Measurements from ENCODE around the gene ARL17B.
"Not testable (repeated sequence)": the region's sequence is repeated elsewhere in the genome, so short reads cannot be mapped to it uniquely, and the experiment has no call there.

DNA sequence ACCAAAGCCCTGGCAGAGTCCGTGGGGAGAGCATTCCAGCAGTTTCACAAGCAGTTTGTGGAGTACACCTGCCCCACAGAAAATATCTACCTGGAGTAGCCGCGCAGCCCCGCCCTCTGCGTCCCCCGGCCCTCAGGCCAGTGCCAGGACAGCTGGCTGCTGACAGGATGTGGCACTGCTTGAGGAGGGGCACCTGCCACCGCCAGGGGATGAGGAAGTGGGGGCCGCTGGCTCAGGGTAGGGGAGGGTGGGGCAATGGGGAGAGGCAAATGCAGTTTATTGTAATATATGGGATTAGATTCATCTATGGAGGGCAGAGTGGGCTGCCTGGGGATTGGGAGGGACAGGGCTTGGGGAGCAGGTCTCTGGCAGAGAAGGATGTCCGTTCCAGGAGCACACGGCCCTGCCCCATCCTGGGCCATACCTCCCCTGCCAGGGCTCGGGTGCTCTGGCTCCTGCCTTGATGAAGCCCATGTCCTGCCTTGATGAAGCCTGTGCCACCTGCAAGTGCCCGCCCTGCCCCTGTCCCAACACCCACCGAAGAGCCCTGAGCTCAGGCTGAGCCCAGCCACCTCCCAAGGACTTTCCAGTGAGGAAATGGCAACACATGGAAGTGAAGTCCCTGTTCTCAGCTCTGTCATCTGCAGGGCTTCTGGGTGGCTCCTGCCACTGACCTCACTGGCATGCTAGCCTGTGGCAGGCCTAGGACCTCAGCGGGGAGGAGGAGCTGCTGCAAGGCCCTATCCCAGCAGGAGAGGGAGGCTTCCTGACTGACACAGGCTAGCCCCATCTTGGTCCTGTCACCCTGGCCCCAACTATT is 116.4 kb downstream of the ARL17B start:
- TF ChIP-seq, protein P1, sequence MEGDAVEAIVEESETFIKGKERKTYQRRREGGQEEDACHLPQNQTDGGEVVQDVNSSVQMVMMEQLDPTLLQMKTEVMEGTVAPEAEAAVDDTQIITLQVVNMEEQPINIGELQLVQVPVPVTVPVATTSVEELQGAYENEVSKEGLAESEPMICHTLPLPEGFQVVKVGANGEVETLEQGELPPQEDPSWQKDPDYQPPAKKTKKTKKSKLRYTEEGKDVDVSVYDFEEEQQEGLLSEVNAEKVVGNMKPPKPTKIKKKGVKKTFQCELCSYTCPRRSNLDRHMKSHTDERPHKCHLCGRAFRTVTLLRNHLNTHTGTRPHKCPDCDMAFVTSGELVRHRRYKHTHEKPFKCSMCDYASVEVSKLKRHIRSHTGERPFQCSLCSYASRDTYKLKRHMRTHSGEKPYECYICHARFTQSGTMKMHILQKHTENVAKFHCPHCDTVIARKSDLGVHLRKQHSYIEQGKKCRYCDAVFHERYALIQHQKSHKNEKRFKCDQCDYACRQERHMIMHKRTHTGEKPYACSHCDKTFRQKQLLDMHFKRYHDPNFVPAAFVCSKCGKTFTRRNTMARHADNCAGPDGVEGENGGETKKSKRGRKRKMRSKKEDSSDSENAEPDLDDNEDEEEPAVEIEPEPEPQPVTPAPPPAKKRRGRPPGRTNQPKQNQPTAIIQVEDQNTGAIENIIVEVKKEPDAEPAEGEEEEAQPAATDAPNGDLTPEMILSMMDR (conservative IDR thresholded peaks at IDR 0.05; ENCODE audit: low read depth, low read length): not testable (repeated sequence)
- not testable (repeated sequence) for TF ChIP-seq RAD21 (IDR thresholded peaks at IDR 0.05; ENCODE audit: low read length); MAFK (IDR thresholded peaks at IDR 0.05; ENCODE audit: low read depth, low read length); CHD1 (IDR thresholded peaks at IDR 0.05; ENCODE audit: low read depth, low read length); POLR2A (IDR thresholded peaks at IDR 0.05; ENCODE audit: low read depth, low read length); RFX5 (IDR thresholded peaks at IDR 0.05; ENCODE audit: low read depth, low read length); RCOR1 (IDR thresholded peaks at IDR 0.05; ENCODE audit: insufficient replicate concordance, low read length)
- TF ChIP-seq, protein P2, sequence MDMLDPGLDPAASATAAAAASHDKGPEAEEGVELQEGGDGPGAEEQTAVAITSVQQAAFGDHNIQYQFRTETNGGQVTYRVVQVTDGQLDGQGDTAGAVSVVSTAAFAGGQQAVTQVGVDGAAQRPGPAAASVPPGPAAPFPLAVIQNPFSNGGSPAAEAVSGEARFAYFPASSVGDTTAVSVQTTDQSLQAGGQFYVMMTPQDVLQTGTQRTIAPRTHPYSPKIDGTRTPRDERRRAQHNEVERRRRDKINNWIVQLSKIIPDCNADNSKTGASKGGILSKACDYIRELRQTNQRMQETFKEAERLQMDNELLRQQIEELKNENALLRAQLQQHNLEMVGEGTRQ (IDR thresholded peaks at IDR 0.05; ENCODE audit: low read depth, low read length): not testable (repeated sequence)
